Measurements from ENCODE around the gene TMBIM1.
"Not testable (repeated sequence)": the region's sequence is repeated elsewhere in the genome, so short reads cannot be mapped to it uniquely, and the experiment has no call there.

Gene TMBIM1

GRCh38 chr2:218317835-218318234 lies 25.5 kb upstream of the TMBIM1 start:
- DNase-seq = no peak

- DNase-seq = no peak
Observed at GRCh38 chr2:218317303-218317630, 25.0 kb upstream of the TMBIM1 start.

GRCh38 chr2:218315397-218315796 lies 23.1 kb upstream of the TMBIM1 start:
- DNase-seq = no peak

- not testable (repeated sequence) for DNase-seq
Observed at GRCh38 chr2:218314764-218315163, 22.5 kb upstream of the TMBIM1 start.

- DNase-seq = no peak
Observed at GRCh38 chr2:218313356-218313755, 21.1 kb upstream of the TMBIM1 start.

- DNase-seq = no peak
Observed at GRCh38 chr2:218312267-218312756, 20.0 kb upstream of the TMBIM1 start.

GRCh38 chr2:218311541-218312266 lies 19.4 kb upstream of the TMBIM1 start:
- not testable (repeated sequence) for DNase-seq

- DNase-seq = no peak
Observed at GRCh38 chr2:218310853-218311540, 18.7 kb upstream of the TMBIM1 start.

- no peak for DNase-seq
Observed at GRCh38 chr2:218307415-218308090, 15.2 kb upstream of the TMBIM1 start.

GRCh38 chr2:218306184-218306920 lies 14.0 kb upstream of the TMBIM1 start:
- DNase-seq = no peak

- no peak for DNase-seq
Observed at GRCh38 chr2:218305383-218305782, 13.1 kb upstream of the TMBIM1 start.

- peak; percentile 86 for DNase-seq
Observed at GRCh38 chr2:218301176-218301819, 9.0 kb upstream of the TMBIM1 start.

- no peak for DNase-seq
Observed at GRCh38 chr2:218300141-218300540, 7.8 kb upstream of the TMBIM1 start.

- no peak for DNase-seq
Observed at GRCh38 chr2:218298314-218298875, 6.1 kb upstream of the TMBIM1 start.

GRCh38 chr2:218296847-218297246 lies 4.5 kb upstream of the TMBIM1 start:
- DNase-seq = no peak

GRCh38 chr2:218296200-218296599 lies 3.9 kb upstream of the TMBIM1 start:
- DNase-seq = no peak

- no peak for DNase-seq
Observed at GRCh38 chr2:218295029-218295428, 2.7 kb upstream of the TMBIM1 start.

- no peak for DNase-seq
Observed at GRCh38 chr2:218294430-218295022, 2.2 kb upstream of the TMBIM1 start.

GRCh38 chr2:218293715-218294429 lies 1.6 kb upstream of the TMBIM1 start:
- no peak for DNase-seq

GRCh38 chr2:218291318-218292047 lies 820 bp downstream of the TMBIM1 start:
- DNase-seq = no peak

Measured in activated naive CD4-positive, alpha-beta T cell treated with Interleukin-2 at 50 U/mL for 16 hours (primary cell).